Activated naive CD4-positive, alpha-beta T cell treated with anti-CD3 and anti-CD28 coated beads, Interleukin-2, amount 10 ng/mL, durations not matched to agents 7 days and 5 days (primary cell): ENCODE measurements around the gene TBL1X.
"Not testable (repeated sequence)": the region's sequence is repeated elsewhere in the genome, so short reads cannot be mapped to it uniquely, and the experiment has no call there.

ENCODE experiments used
- CTCF ChIA-PET: fragments of 350-600 bp; sonication (Branson Sonifier 250); formaldehyde crosslinking; loops from one replicate; lab custom pipeline; 2021; ENCODE audit warnings: antibody characterized with exemption; lab: Charles Lee
- DNase-seq: peaks from one replicate; pipeline ENCODE4 v3.0.0-alpha.2; 2020
- H3K27ac Mint-ChIP-seq: one replicate; pipeline ENCODE4 v1.8.0; 2021; ENCODE audit warnings: mild to moderate bottlenecking, moderate library complexity, mixed read lengths
- H3K27me3 Mint-ChIP-seq: one replicate; pipeline ENCODE4 v1.8.0; 2021; ENCODE audit warnings: mild to moderate bottlenecking, mixed read lengths
- H3K36me3 Mint-ChIP-seq: one replicate; pipeline ENCODE4 v1.8.0; 2021; ENCODE audit warnings: mixed read lengths
- H3K4me1 Mint-ChIP-seq: one replicate; pipeline ENCODE4 v1.8.0; 2021; ENCODE audit warnings: mixed read lengths
- H3K4me3 Mint-ChIP-seq: one replicate; pipeline ENCODE4 v1.8.0; 2021; ENCODE audit warnings: mild to moderate bottlenecking, moderate library complexity, mixed read lengths
- H3K9me3 Mint-ChIP-seq: one replicate; pipeline ENCODE4 v1.8.0; 2021; ENCODE audit warnings: mixed read lengths

Gene TBL1X

DNA sequence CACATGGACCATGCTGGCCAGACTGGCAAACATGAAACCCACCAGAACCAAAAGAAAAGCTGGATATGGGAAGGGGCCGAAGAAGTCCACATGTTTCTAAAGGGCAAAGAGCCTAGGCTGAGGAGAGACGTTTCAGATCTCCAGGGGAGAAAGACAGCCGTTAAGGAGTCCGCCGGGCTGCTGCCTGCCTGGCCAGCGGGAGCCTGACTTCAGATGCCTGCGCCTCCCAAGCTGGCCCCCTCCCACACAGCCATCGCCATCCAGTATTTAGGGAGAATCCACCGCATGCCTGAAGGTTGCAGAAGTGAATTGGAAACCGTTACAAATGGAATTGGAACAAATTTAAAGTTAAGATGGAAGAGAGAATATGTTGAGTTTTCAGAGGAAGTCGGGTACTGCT is 2.9 kb downstream of the TBL1X start:
- no peak overlapping the region for H3K4me3 Mint-ChIP-seq
- H3K27ac Mint-ChIP-seq: no peak overlapping the region

DNA sequence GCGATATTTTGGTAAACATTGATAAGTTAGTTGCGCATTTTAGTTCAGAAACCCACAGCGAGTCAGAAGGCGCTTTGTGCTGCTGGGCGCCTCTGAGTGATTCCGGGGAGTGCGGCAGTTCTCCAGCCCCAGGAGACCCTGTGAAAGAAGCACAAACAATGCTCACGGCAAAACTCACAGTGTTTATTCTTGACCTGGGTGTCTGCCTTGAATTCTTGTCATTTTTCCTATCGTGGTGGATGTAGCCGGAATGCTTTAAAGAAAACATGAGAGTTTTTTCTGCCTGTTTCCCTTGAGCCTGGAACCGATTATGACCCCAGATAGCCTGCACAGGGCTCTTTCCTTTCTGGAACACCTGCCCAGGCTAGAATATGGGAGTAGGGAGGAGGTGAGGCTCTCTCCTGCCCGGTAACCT is 6.7 kb downstream of the TBL1X start:
- CTCF ChIA-PET: no interaction called here
- no peak overlapping the region for H3K27ac Mint-ChIP-seq
- peaks cover 29% of the 10 kb centered on the region for H3K4me1 Mint-ChIP-seq
- peaks cover 30% of the 10 kb centered on the region for H3K36me3 Mint-ChIP-seq
- no peak overlapping the region for H3K4me3 Mint-ChIP-seq
- no peaks in the 10 kb centered on the region for H3K27me3 Mint-ChIP-seq
- no peak for DNase-seq
- no peaks in the 10 kb centered on the region for H3K9me3 Mint-ChIP-seq

More for the DNA sequence above, 2.9 kb downstream of the TBL1X start:
- no peaks in the 10 kb centered on the region for H3K9me3 Mint-ChIP-seq
- CTCF ChIA-PET: no interaction called here
- peaks cover 38% of the 10 kb centered on the region for H3K4me1 Mint-ChIP-seq
- no peaks in the 10 kb centered on the region for H3K27me3 Mint-ChIP-seq
- DNase-seq: no peak
- peaks cover 19% of the 10 kb centered on the region for H3K36me3 Mint-ChIP-seq

DNA sequence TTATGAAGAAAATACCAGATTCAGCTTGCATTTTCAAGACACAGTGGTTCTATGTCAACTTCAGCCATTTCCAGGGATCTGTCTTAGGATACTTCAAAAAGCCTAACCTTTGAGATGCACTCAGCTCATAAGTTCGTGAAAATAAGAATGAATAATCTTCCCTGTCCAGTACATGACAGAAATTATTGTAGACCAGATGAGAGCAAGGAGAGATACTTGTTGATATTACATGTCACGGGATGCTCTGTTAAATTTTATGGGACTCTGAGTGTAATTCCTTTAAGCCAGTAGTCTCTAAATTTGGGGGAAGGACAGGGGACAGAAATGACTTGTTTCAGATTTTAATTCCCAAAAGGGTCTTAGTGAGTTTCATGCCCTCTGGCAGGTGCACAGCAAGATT is 8.8 kb downstream of the TBL1X start:
- Mint-ChIP-seq H3K4me1 (peaks cover 15% of the 10 kb centered on the region), H3K4me3 (no peak overlapping the region), H3K27me3 (no peaks in the 10 kb centered on the region), H3K36me3 (peaks cover 33% of the 10 kb centered on the region), H3K9me3 (no peaks in the 10 kb centered on the region), H3K27ac (no peak overlapping the region)
- CTCF ChIA-PET: no interaction called here
- DNase-seq: no peak

- DNase-seq, CTCF ChIA-PET: not testable (repeated sequence)
- peaks cover 37% of the 10 kb centered on the region for H3K36me3 Mint-ChIP-seq
These were observed 10.6 kb downstream of the TBL1X start for GRCh38 chrX:9475417-9475816.

DNA sequence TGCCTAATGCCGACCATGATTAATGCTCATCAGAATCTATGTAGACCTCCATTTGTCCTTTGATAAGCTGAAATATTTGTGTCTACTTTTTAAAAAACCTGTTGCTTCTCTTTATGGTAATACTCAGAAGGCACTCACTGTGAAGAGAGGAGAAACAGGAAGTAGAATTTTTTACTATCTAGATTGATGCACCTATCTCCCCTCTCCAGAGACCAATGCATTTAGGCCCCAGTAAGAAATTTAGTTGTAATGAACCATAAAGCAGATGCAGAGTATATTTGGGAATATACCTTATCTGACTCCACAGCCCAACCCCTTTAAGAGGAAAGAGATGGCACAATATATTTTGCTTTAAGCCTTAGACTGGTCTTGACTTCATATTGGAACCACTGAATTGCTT is 11.1 kb downstream of the TBL1X start:
- H3K27me3 Mint-ChIP-seq: no peaks in the 10 kb centered on the region

More at GRCh38 chrX:9475417-9475816, 10.6 kb downstream of the TBL1X start:
- not testable (repeated sequence) for H3K4me1 Mint-ChIP-seq, H3K4me3 Mint-ChIP-seq, H3K9me3 Mint-ChIP-seq, H3K27me3 Mint-ChIP-seq, H3K27ac Mint-ChIP-seq

GRCh38 chrX:9476810-9477575 is 12.1 kb downstream of the TBL1X start:
- H3K27ac Mint-ChIP-seq: no peak overlapping the region
- H3K4me1 Mint-ChIP-seq: peaks cover 9% of the 10 kb centered on the region
- CTCF ChIA-PET: no interaction called here
- H3K36me3 Mint-ChIP-seq: peaks cover 33% of the 10 kb centered on the region
- no peak for DNase-seq
- H3K27me3 Mint-ChIP-seq: no peaks in the 10 kb centered on the region
- no peaks in the 10 kb centered on the region for H3K9me3 Mint-ChIP-seq
- no peak overlapping the region for H3K4me3 Mint-ChIP-seq

More for the DNA sequence above, 11.1 kb downstream of the TBL1X start:
- peaks cover 39% of the 10 kb centered on the region for H3K36me3 Mint-ChIP-seq
- no peak overlapping the region for H3K27ac Mint-ChIP-seq
- H3K9me3 Mint-ChIP-seq: no peaks in the 10 kb centered on the region
- peaks cover 9% of the 10 kb centered on the region for H3K4me1 Mint-ChIP-seq
- DNase-seq: no peak
- H3K4me3 Mint-ChIP-seq: no peak overlapping the region
- CTCF ChIA-PET: no interaction called here

DNA sequence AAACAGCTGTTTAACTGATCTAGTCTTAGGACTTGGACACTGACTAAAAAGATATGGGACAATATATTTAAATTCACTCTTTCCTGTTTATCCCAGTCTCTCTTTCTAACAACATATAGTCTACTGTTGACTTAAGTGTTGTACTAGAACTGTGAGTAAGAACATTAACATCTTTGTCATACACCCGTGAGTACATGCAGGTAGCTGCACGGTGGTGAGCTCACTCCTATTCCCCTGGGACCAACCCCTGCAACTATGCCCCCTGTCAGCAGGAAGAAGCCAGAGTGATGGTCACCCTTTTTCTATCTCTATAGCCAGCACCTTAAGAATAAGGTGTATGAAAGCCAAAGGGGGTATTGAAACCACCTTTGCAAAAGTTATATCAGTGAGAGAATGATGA is 17.6 kb downstream of the TBL1X start:
- no peaks in the 10 kb centered on the region for H3K27me3 Mint-ChIP-seq
- no peak for DNase-seq
- H3K27ac Mint-ChIP-seq: no peak overlapping the region
- CTCF ChIA-PET: no interaction called here
- H3K4me3 Mint-ChIP-seq: no peak overlapping the region
- H3K4me1 Mint-ChIP-seq: no peaks in the 10 kb centered on the region
- H3K36me3 Mint-ChIP-seq: peaks cover 31% of the 10 kb centered on the region
- no peaks in the 10 kb centered on the region for H3K9me3 Mint-ChIP-seq

DNA sequence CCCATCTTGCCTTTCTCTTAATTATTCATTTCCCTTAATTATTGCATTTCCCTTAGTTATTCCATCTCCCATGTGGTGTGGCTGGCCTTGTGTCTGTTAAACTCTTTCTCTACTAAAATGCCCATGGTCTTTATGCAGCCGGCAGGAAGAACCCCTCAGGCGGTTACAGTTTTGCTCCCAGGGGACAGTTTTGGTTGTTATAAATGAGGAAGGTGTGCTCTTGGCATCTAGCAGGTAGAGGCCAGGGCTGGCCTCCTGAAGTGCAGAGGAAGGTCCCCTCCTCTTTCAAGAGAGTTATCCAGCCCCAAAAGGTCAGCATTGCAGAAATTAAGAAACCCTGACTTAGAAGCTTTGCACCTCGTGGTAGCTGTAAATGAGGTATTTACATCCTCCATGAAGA is 18.0 kb downstream of the TBL1X start:
- Mint-ChIP-seq H3K9me3 (no peaks in the 10 kb centered on the region), H3K4me1 (no peaks in the 10 kb centered on the region), H3K27me3 (no peaks in the 10 kb centered on the region), H3K27ac (no peak overlapping the region), H3K36me3 (peaks cover 32% of the 10 kb centered on the region), H3K4me3 (no peak overlapping the region)
- no peak for DNase-seq
- CTCF ChIA-PET: no interaction called here

- Mint-ChIP-seq H3K36me3 (peaks cover 30% of the 10 kb centered on the region), H3K27ac (no peak overlapping the region), H3K4me3 (no peak overlapping the region), H3K4me1 (no peaks in the 10 kb centered on the region), H3K27me3 (no peaks in the 10 kb centered on the region), H3K9me3 (no peaks in the 10 kb centered on the region)
- no peak for DNase-seq
- CTCF ChIA-PET: no interaction called here
These were observed 18.5 kb downstream of the TBL1X start for GRCh38 chrX:9483376-9483775.

- no peaks in the 10 kb centered on the region for H3K27me3 Mint-ChIP-seq
- peaks cover 20% of the 10 kb centered on the region for H3K36me3 Mint-ChIP-seq
- no peaks in the 10 kb centered on the region for H3K4me1 Mint-ChIP-seq
- CTCF ChIA-PET: no interaction called here
- DNase-seq: no peak
- H3K9me3 Mint-ChIP-seq: no peaks in the 10 kb centered on the region
- no peak overlapping the region for H3K27ac Mint-ChIP-seq
- no peak overlapping the region for H3K4me3 Mint-ChIP-seq
These were observed 22.0 kb downstream of the TBL1X start for GRCh38 chrX:9486786-9487387.

GRCh38 chrX:9488586-9488985 is 23.7 kb downstream of the TBL1X start:
- no peaks in the 10 kb centered on the region for H3K4me1 Mint-ChIP-seq
- H3K4me3 Mint-ChIP-seq: no peak overlapping the region
- H3K36me3 Mint-ChIP-seq: peaks cover 12% of the 10 kb centered on the region
- DNase-seq: no peak
- H3K27me3 Mint-ChIP-seq: no peaks in the 10 kb centered on the region
- no peaks in the 10 kb centered on the region for H3K9me3 Mint-ChIP-seq
- CTCF ChIA-PET: no interaction called here
- H3K27ac Mint-ChIP-seq: no peak overlapping the region

DNA sequence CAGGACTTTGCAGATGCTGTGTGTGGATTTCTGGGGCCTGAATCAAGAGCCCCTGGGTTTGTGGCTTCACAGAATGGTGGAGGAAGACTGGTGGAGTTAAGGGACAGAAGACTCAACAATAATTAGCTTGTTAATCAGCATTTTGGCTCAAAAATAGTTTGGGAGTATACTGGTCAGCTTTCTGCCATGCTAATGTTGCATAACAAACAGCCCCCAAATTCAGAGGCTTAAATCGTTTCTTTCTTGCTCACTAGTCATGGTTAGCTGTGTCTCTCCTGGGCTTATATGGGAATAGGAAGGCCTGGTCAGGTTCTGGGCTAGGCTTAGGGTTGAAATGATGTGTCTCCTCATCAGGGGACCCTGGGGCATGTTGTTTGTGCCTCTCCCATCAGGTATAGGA is 24.4 kb downstream of the TBL1X start:
- CTCF ChIA-PET: no interaction called here
- H3K9me3 Mint-ChIP-seq: no peaks in the 10 kb centered on the region
- H3K4me1 Mint-ChIP-seq: no peaks in the 10 kb centered on the region
- H3K27ac Mint-ChIP-seq: no peak overlapping the region
- no peaks in the 10 kb centered on the region for H3K27me3 Mint-ChIP-seq
- peaks cover 10% of the 10 kb centered on the region for H3K36me3 Mint-ChIP-seq
- DNase-seq: no peak
- no peak overlapping the region for H3K4me3 Mint-ChIP-seq

DNA sequence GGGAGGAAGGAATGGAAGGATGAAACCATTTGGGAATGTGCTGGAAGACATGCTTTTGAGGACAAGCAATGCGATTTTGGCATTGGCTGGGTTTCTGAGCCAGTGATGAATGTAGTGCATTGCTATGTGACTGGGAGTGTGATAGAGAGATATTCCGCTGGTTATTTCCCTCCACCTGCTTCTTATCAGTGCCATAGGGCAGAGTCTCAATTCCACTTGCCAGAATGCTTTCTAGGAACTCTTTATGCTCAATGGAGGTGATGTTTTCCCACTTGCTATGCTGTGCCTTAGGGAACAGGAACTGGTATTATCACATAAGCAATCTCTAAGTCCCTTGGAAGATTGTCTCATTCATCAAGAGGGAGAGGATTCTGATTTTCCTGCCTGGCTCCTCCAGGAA is 28.0 kb downstream of the TBL1X start:
- no peak overlapping the region for H3K27ac Mint-ChIP-seq
- H3K36me3 Mint-ChIP-seq: peaks cover 11% of the 10 kb centered on the region
- DNase-seq: no peak
- CTCF ChIA-PET: no interaction called here
- H3K4me1 Mint-ChIP-seq: peaks cover 4% of the 10 kb centered on the region
- no peak overlapping the region for H3K4me3 Mint-ChIP-seq
- H3K9me3 Mint-ChIP-seq: no peaks in the 10 kb centered on the region
- H3K27me3 Mint-ChIP-seq: no peaks in the 10 kb centered on the region

DNA sequence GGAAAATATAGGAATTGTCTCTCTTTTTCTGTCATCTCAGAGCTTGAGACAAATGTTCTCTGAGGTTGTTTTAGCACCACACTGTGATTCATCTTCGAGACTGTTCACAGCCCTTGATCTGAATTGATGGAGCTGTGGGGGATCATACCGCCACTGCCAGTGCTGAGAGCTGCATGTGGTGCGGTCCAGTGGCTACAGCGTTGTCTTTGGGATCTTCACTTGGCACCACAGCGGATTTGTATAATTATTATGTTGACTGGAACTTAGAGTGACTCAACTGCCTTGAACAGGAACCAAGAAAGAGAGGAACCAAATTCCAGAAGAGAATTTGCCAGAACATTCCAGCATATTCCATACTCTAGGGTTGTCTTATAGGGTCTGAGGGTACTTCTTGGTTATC is 29.1 kb downstream of the TBL1X start:
- Mint-ChIP-seq H3K9me3 (no peaks in the 10 kb centered on the region), H3K4me1 (peaks cover 4% of the 10 kb centered on the region), H3K4me3 (no peak overlapping the region), H3K36me3 (peaks cover 11% of the 10 kb centered on the region), H3K27ac (no peak overlapping the region), H3K27me3 (no peaks in the 10 kb centered on the region)
- DNase-seq: no peak
- CTCF ChIA-PET: no interaction called here

DNA sequence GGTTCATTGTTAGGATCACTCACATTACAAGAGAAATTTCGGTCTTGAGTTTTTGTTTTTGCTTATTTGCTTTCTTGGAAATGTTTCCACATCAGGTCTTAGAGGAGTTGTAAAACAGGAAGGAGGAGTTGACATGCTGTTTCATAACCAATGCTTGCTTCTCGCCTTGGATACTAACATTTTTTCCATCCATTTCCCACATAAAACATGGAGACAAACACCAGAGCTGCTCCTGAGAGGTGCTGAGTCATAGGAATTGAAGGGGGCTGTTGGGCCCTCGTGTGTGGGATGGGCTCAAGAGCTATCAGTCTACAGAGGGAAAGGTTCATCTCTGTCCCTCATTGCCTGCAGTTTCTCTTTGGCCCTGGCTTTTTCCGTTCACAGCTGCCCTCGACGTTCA is 29.9 kb downstream of the TBL1X start:
- DNase-seq: no peak
- CTCF ChIA-PET: no interaction called here
- Mint-ChIP-seq H3K27ac (no peak overlapping the region), H3K9me3 (no peaks in the 10 kb centered on the region), H3K4me3 (no peak overlapping the region), H3K4me1 (peaks cover 4% of the 10 kb centered on the region), H3K27me3 (no peaks in the 10 kb centered on the region), H3K36me3 (peaks cover 13% of the 10 kb centered on the region)
